Panc1 (cell line): Measurements from ENCODE around the gene NT5C. TPM values are rescaled to one million over a fixed set of nuclear protein-coding genes. Genes with fewer than 3 reads are reported as not detected.

Experiments
- ATAC-seq: fragments of 200-7000 bp; cut with Tn5 transposase; 2 replicates; pipeline ENCODE4 v1.9.1; 2020; ENCODE audit warnings: mild to moderate bottlenecking, moderate library complexity
- BruUV-seq: library from RNA; stranded (reverse); fragments of 400-500 nt; replicated peaks from 2 replicates; lab custom pipeline; 2021; lab: Mats Ljungman, UMichigan
- CTCF ChIA-PET: fragments of 300-600 bp; sonication (Branson Sonifier 250); formaldehyde crosslinking; loops from one replicate; lab custom pipeline; 2022; ENCODE audit warnings: antibody characterized with exemption; lab: Charles Lee
- POLR2A ChIA-PET: fragments of 300-600 bp; sonication (Branson Sonifier 250); formaldehyde crosslinking; loops from one replicate; lab custom pipeline; 2022; ENCODE audit warnings: antibody characterized with exemption; lab: Charles Lee
- DNase-seq: peaks from one replicate; pipeline ENCODE4 v3.0.0-alpha.2; 2010; ENCODE audit warnings: low read depth, low spot score
- H3K27ac ChIP-seq: 2 replicates; pipeline ENCODE4 v1.5.1; 2011; ENCODE audit warnings: mild to moderate bottlenecking, low read length, inconsistent platforms
- H3K27me3 ChIP-seq: fragments of 200-500 bp; sonication (Bioruptor generic); 2 replicates; pipeline ENCODE4 v1.6.0; 2014; ENCODE audit warnings: low read length, inconsistent platforms; ENCODE audit not compliant: control insufficient read depth, insufficient read depth
- H3K36me3 ChIP-seq: fragments of 200-500 bp; sonication (Bioruptor generic); 2 replicates; pipeline ENCODE4 v1.5.1; 2014; ENCODE audit warnings: inconsistent platforms, mild to moderate bottlenecking, low read length, moderate library complexity; ENCODE audit not compliant: control insufficient read depth, insufficient read depth
- H3K4me1 ChIP-seq: 2 replicates; pipeline ENCODE4 v1.5.1; 2011; ENCODE audit warnings: inconsistent platforms, mild to moderate bottlenecking, low read length, moderate library complexity; ENCODE audit not compliant: control insufficient read depth, insufficient read depth
- H3K4me3 ChIP-seq, 2 experiments: 2 replicates each; pipeline ENCODE4 v1.5.1; 2011 to 2012; ENCODE audit warnings: low read depth in 2 of 2, low read length in 2 of 2, mild to moderate bottlenecking in 2 of 2, inconsistent platforms in 1 of 2, moderate library complexity in 1 of 2
- H3K9me3 ChIP-seq: fragments of 200-500 bp; sonication (Bioruptor generic); 2 replicates; pipeline ENCODE4 v1.5.1; 2014; ENCODE audit warnings: low read depth, mild to moderate bottlenecking, inconsistent platforms, low read length, moderate library complexity; ENCODE audit not compliant: control insufficient read depth, insufficient read depth
- POLR2AphosphoS5 ChIP-seq: IDR thresholded peaks from 2 replicates; pipeline ENCODE4 v1.6.1; 2012; ENCODE audit warnings: mild to moderate bottlenecking, low read depth, low read length, moderate library complexity
- SIN3A ChIP-seq: IDR thresholded peaks from 2 replicates; pipeline ENCODE4 v1.6.1; 2012; ENCODE audit warnings: low read depth, mild to moderate bottlenecking, low read length, moderate library complexity, borderline replicate concordance; ENCODE audit not compliant: insufficient read depth
- TCF7L2 ChIP-seq: IDR thresholded peaks from 2 replicates; pipeline ENCODE4 v1.6.1; 2011; ENCODE audit warnings: mild to moderate bottlenecking, low read depth, low read length, inconsistent platforms
- in situ Hi-C: cut with HindIII; loops from 2 replicates; pipeline ENCODE4 v1.10.0; 2016; ENCODE audit warnings: low sequenced_read_pairs, low pct_unique_long_range_greater_than_20kb
- intact Hi-C: fragments of 100-400 bp; cut with micrococcal nuclease; formaldehyde crosslinking; loops from one replicate; pipeline ENCODE4 v1.10.0; 2022; ENCODE audit not compliant: unreplicated experiment
- total RNA-seq: library from RNA; stranded (reverse); gene quantifications from one replicate; pipeline ENCODE4 v1.2.1, GENCODE V29; 2021; ENCODE audit not compliant: unreplicated experiment
- TF ChIP-seq, protein P1 (sequence below), 2 experiments: IDR thresholded peaks; 2 replicates each; pipeline ENCODE4 v1.6.1; 2011 to 2012; ENCODE audit warnings: low read depth in 2 of 2, control low read depth in 1 of 2, low read length in 1 of 2, mild to moderate bottlenecking in 1 of 2, moderate library complexity in 1 of 2; ENCODE audit not compliant: insufficient read depth in 1 of 2
- TF ChIP-seq, protein P2 (sequence below): fragments of 450-650 bp; IDR thresholded peaks from 2 replicates; pipeline ENCODE4 v1.5.1; 2017; ENCODE audit warnings: mild to moderate bottlenecking

Gene NT5C
- total RNA-seq, 1 experiment from 2014 or later, result 63.4 TPM

DNA sequence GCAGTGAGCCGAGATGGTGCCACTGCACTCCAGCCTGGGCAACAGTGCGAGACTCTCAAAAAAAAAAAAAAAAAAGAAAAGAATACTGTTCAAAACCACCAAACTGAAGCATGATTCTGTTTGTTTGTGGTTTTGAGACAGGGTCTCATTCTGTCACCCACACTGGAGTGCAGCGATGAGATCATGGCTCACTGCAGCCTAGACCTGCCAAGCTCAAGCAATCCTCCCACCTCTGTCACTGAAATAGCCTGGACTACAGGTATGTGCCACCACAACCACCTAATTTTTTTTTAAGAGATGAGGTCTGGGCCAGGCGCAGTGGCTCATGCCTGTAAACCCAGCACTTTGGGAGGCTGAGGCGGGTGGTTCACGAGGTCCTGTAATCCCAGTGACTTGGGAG, 46.9 kb upstream of the NT5C start:
- Histone ChIP-seq H3K9me3 (no peaks in the 10 kb centered on the region), H3K4me3 (no peak overlapping the region), H3K27ac (no peak overlapping the region), H3K36me3 (peaks cover 24% of the 10 kb centered on the region), H3K27me3 (no peaks in the 10 kb centered on the region), H3K4me1 (no peaks in the 10 kb centered on the region; the same call in 1 of the 2 replicates)
- TF ChIP-seq TCF7L2 (no peak), POLR2AphosphoS5 (no peak), SIN3A (no peak)
- TF ChIP-seq, protein P1, sequence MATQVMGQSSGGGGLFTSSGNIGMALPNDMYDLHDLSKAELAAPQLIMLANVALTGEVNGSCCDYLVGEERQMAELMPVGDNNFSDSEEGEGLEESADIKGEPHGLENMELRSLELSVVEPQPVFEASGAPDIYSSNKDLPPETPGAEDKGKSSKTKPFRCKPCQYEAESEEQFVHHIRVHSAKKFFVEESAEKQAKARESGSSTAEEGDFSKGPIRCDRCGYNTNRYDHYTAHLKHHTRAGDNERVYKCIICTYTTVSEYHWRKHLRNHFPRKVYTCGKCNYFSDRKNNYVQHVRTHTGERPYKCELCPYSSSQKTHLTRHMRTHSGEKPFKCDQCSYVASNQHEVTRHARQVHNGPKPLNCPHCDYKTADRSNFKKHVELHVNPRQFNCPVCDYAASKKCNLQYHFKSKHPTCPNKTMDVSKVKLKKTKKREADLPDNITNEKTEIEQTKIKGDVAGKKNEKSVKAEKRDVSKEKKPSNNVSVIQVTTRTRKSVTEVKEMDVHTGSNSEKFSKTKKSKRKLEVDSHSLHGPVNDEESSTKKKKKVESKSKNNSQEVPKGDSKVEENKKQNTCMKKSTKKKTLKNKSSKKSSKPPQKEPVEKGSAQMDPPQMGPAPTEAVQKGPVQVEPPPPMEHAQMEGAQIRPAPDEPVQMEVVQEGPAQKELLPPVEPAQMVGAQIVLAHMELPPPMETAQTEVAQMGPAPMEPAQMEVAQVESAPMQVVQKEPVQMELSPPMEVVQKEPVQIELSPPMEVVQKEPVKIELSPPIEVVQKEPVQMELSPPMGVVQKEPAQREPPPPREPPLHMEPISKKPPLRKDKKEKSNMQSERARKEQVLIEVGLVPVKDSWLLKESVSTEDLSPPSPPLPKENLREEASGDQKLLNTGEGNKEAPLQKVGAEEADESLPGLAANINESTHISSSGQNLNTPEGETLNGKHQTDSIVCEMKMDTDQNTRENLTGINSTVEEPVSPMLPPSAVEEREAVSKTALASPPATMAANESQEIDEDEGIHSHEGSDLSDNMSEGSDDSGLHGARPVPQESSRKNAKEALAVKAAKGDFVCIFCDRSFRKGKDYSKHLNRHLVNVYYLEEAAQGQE (IDR thresholded peaks at IDR 0.05; ENCODE audit: insufficient read depth in 1 of 2, low read depth in 2 of 2, low read length in 1 of 2), result no peak
- TF ChIP-seq, protein P2, sequence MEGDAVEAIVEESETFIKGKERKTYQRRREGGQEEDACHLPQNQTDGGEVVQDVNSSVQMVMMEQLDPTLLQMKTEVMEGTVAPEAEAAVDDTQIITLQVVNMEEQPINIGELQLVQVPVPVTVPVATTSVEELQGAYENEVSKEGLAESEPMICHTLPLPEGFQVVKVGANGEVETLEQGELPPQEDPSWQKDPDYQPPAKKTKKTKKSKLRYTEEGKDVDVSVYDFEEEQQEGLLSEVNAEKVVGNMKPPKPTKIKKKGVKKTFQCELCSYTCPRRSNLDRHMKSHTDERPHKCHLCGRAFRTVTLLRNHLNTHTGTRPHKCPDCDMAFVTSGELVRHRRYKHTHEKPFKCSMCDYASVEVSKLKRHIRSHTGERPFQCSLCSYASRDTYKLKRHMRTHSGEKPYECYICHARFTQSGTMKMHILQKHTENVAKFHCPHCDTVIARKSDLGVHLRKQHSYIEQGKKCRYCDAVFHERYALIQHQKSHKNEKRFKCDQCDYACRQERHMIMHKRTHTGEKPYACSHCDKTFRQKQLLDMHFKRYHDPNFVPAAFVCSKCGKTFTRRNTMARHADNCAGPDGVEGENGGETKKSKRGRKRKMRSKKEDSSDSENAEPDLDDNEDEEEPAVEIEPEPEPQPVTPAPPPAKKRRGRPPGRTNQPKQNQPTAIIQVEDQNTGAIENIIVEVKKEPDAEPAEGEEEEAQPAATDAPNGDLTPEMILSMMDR, result no peak
- no TSS peak for BruUV-seq
- in situ Hi-C loops (no loop called here), intact Hi-C loops (no loop called here)
- ChIA-PET POLR2A (interaction anchor here (0.6 kb wide), 1 partner anchor 28 kb away, joined by 3 read pairs; no protein-coding TSS in a partner anchor), CTCF (interaction anchor here (0.6 kb wide), 1 partner anchor 60 kb away, joined by 3 read pairs; no protein-coding TSS in a partner anchor)
- DNase-seq, result no peak
- ATAC-seq, result no peak

DNA sequence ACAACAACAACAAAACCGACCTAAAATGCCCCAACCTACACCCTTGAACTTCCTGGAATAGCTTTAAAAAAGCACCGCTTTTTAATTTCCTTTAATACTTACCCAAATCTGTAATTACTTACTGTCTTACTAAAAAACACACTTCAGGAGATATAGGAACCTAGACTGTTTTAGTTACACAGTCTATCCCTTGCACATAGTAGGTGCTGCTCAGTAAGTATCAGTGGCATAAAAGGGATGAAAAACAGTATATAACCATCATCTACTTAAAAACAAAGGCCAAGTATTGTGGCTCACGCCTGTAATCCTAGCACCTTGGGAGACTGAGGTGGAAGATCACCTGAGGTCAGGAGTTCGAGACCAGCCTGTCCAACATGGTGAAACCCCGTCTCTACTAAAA, 45.1 kb upstream of the NT5C start:
- in situ Hi-C loops, result no loop called here
- ChIA-PET CTCF (no interaction called here), POLR2A (interaction anchor here (0.6 kb wide), 1 partner anchor 1412 kb away, joined by 7 read pairs; no protein-coding TSS in a partner anchor)
- no peaks in the 10 kb centered on the region for H3K9me3 ChIP-seq
- peaks cover 15% of the 10 kb centered on the region for H3K36me3 ChIP-seq
- DNase-seq (no peak), ATAC-seq (no peak)
- no peaks in the 10 kb centered on the region; the same call in 1 of the 2 replicates for H3K4me1 ChIP-seq
- TF ChIP-seq, protein P2, result no peak
- TF ChIP-seq SIN3A (no peak), TCF7L2 (no peak), POLR2AphosphoS5 (no peak)
- TF ChIP-seq, protein P1 (IDR thresholded peaks at IDR 0.05; ENCODE audit: insufficient read depth in 1 of 2, low read depth in 2 of 2, low read length in 1 of 2), result no peak
- no peaks in the 10 kb centered on the region for H3K27me3 ChIP-seq
- intact Hi-C loops, result no loop called here
- H3K4me3 ChIP-seq, result no peak overlapping the region
- BruUV-seq, result no TSS peak
- H3K27ac ChIP-seq, result no peak overlapping the region
